ENCODE data around the gene MRPL22.

The MRPL22 gene

GRCh38 chr5:154895606-154896561 lies 45.0 kb upstream of the MRPL22 start:
- H4K91ac ChIP-seq (ENCODE audit: low read depth, low read length, poor library complexity): no peak overlapping the region
- no peak overlapping the region for H4K8ac ChIP-seq (ENCODE audit: low read depth, low read length)
- H3K4me1 ChIP-seq (ENCODE audit: control insufficient read depth in 2 of 2, insufficient read depth in 1 of 2, low read depth in 1 of 2, low read length in 2 of 2): no peaks in the 10 kb centered on the region
- H2BK5ac ChIP-seq (ENCODE audit: low read length): no peak overlapping the region
- no peak overlapping the region for H2AK5ac ChIP-seq (ENCODE audit: low read depth, low read length)
- no peak overlapping the region for H2BK120ac ChIP-seq (ENCODE audit: low read depth, low read length)
- H3K4me2 ChIP-seq (ENCODE audit: insufficient read depth, low read length, poor library complexity, severe bottlenecking): no peak overlapping the region
- DNase-seq (ENCODE audit: low spot score): no peak
- H2BK15ac ChIP-seq (ENCODE audit: low read length): no peak overlapping the region
- H3K23ac ChIP-seq (ENCODE audit: low read depth, low read length, poor library complexity): no peak overlapping the region
- H3K9ac ChIP-seq (ENCODE audit: low read depth, low read length, poor library complexity): no peak overlapping the region
- H2AFZ ChIP-seq (ENCODE audit: low read length): no peak overlapping the region
- no peak overlapping the region for H3K18ac ChIP-seq (ENCODE audit: low read length)
- H3K27me3 ChIP-seq (ENCODE audit: control insufficient read depth in 3 of 3, insufficient read depth in 3 of 3, low read depth in 1 of 3, low read length in 3 of 3): no peaks in the 10 kb centered on the region
- peaks cover 37 to 95% of the 10 kb centered on the region in 2 donors for H3K36me3 ChIP-seq (replicated peaks in 1 of 2; ENCODE audit: control insufficient read depth in 2 of 2, insufficient read depth in 2 of 2, low read length in 2 of 2)
- WGBS, 2 donors (ENCODE audit: extremely low coverage in 2 of 2, insufficient read length in 2 of 2, insufficient replicate concordance in 1 of 2): no CpG with 5 or more reads among the region's 14 CpGs
- H3K4ac ChIP-seq (ENCODE audit: low read length): no peak overlapping the region
- no peak overlapping the region for H3K27ac ChIP-seq (replicated peaks; ENCODE audit: low read length)
- H2BK12ac ChIP-seq (ENCODE audit: low read length): no peak overlapping the region
- H3K4me3 ChIP-seq (ENCODE audit: low read length in 2 of 2): no peak overlapping the region
- peaks cover 2% of the 10 kb centered on the region for H3K79me1 ChIP-seq (ENCODE audit: low read depth, low read length)
- H3K14ac ChIP-seq (ENCODE audit: low read length): no peak overlapping the region
- no peaks in the 10 kb centered on the region for H3K9me3 ChIP-seq (replicated peaks in 1 of 2; ENCODE audit: control insufficient read depth in 2 of 2, insufficient read depth in 1 of 2, low read depth in 1 of 2, low read length in 2 of 2)

GRCh38 chr5:154896562-154897165 lies 44.2 kb upstream of the MRPL22 start:
- H3K27ac ChIP-seq (replicated peaks; ENCODE audit: low read length): no peak overlapping the region
- no peaks in the 10 kb centered on the region for H3K9me3 ChIP-seq (replicated peaks in 1 of 2; ENCODE audit: control insufficient read depth in 2 of 2, insufficient read depth in 1 of 2, low read depth in 1 of 2, low read length in 2 of 2)
- no peaks in the 10 kb centered on the region for H3K4me1 ChIP-seq (ENCODE audit: control insufficient read depth in 2 of 2, insufficient read depth in 1 of 2, low read depth in 1 of 2, low read length in 2 of 2)
- no peak overlapping the region for H4K91ac ChIP-seq (ENCODE audit: low read depth, low read length, poor library complexity)
- no peak overlapping the region for H3K4me2 ChIP-seq (ENCODE audit: insufficient read depth, low read length, poor library complexity, severe bottlenecking)
- no peak overlapping the region for H3K4ac ChIP-seq (ENCODE audit: low read length)
- H2BK15ac ChIP-seq (ENCODE audit: low read length): no peak overlapping the region
- H3K14ac ChIP-seq (ENCODE audit: low read length): no peak overlapping the region
- no peak overlapping the region for H3K23ac ChIP-seq (ENCODE audit: low read depth, low read length, poor library complexity)
- H2BK120ac ChIP-seq (ENCODE audit: low read depth, low read length): no peak overlapping the region
- H2AK5ac ChIP-seq (ENCODE audit: low read depth, low read length): no peak overlapping the region
- H3K9ac ChIP-seq (ENCODE audit: low read depth, low read length, poor library complexity): no peak overlapping the region
- H2AFZ ChIP-seq (ENCODE audit: low read length): no peak overlapping the region
- H2BK12ac ChIP-seq (ENCODE audit: low read length): no peak overlapping the region
- H3K36me3 ChIP-seq (replicated peaks in 1 of 2; ENCODE audit: control insufficient read depth in 2 of 2, insufficient read depth in 2 of 2, low read length in 2 of 2): peaks cover 34 to 95% of the 10 kb centered on the region in 2 donors
- no peak overlapping the region for H4K8ac ChIP-seq (ENCODE audit: low read depth, low read length)
- H3K18ac ChIP-seq (ENCODE audit: low read length): no peak overlapping the region
- no peak overlapping the region for H3K4me3 ChIP-seq (ENCODE audit: low read length in 2 of 2)
- no peak for DNase-seq (ENCODE audit: low spot score)
- no peaks in the 10 kb centered on the region for H3K27me3 ChIP-seq (ENCODE audit: control insufficient read depth in 3 of 3, insufficient read depth in 3 of 3, low read depth in 1 of 3, low read length in 3 of 3)
- no peak overlapping the region for H2BK5ac ChIP-seq (ENCODE audit: low read length)
- H3K79me1 ChIP-seq (ENCODE audit: low read depth, low read length): peaks cover 2% of the 10 kb centered on the region

- no CpG with 5 or more reads among the region's 4 CpGs for WGBS, 2 donors (ENCODE audit: extremely low coverage in 2 of 2, insufficient read length in 2 of 2, insufficient replicate concordance in 1 of 2)
- Histone ChIP-seq H2AFZ (ENCODE audit: low read length) (no peak overlapping the region), H2BK120ac (ENCODE audit: low read depth, low read length) (no peak overlapping the region), H2BK5ac (ENCODE audit: low read length) (no peak overlapping the region), H3K18ac (ENCODE audit: low read length) (no peak overlapping the region), H3K14ac (ENCODE audit: low read length) (no peak overlapping the region), H2AK5ac (ENCODE audit: low read depth, low read length) (no peak overlapping the region), H3K79me1 (ENCODE audit: low read depth, low read length) (peaks cover 2% of the 10 kb centered on the region), H4K8ac (ENCODE audit: low read depth, low read length) (no peak overlapping the region), H2BK15ac (ENCODE audit: low read length) (no peak overlapping the region), H3K9me3 (replicated peaks in 1 of 2; ENCODE audit: control insufficient read depth in 2 of 2, insufficient read depth in 1 of 2, low read depth in 1 of 2, low read length in 2 of 2) (no peaks in the 10 kb centered on the region), H3K4me1 (ENCODE audit: control insufficient read depth in 2 of 2, insufficient read depth in 1 of 2, low read depth in 1 of 2, low read length in 2 of 2) (no peaks in the 10 kb centered on the region), H3K36me3 (replicated peaks in 1 of 2; ENCODE audit: control insufficient read depth in 2 of 2, insufficient read depth in 2 of 2, low read length in 2 of 2) (peaks cover 30 to 96% of the 10 kb centered on the region in 2 donors), H4K91ac (ENCODE audit: low read depth, low read length, poor library complexity) (no peak overlapping the region), H3K27ac (replicated peaks; ENCODE audit: low read length) (no peak overlapping the region), H3K23ac (ENCODE audit: low read depth, low read length, poor library complexity) (no peak overlapping the region), H3K9ac (ENCODE audit: low read depth, low read length, poor library complexity) (no peak overlapping the region), H2BK12ac (ENCODE audit: low read length) (no peak overlapping the region), H3K4me3 (ENCODE audit: low read length in 2 of 2) (no peak overlapping the region), H3K4me2 (ENCODE audit: insufficient read depth, low read length, poor library complexity, severe bottlenecking) (no peak overlapping the region), H3K4ac (ENCODE audit: low read length) (no peak overlapping the region), H3K27me3 (ENCODE audit: control insufficient read depth in 3 of 3, insufficient read depth in 3 of 3, low read depth in 1 of 3, low read length in 3 of 3) (no peaks in the 10 kb centered on the region)
- DNase-seq (ENCODE audit: low spot score): no peak
These were observed 42.7 kb upstream of the MRPL22 start for GRCh38 chr5:154898210-154898609.

- H2BK120ac ChIP-seq (ENCODE audit: low read depth, low read length): no peak overlapping the region
- DNase-seq (ENCODE audit: low spot score): no peak
- no peak overlapping the region for H3K4me2 ChIP-seq (ENCODE audit: insufficient read depth, low read length, poor library complexity, severe bottlenecking)
- no peak overlapping the region for H2BK5ac ChIP-seq (ENCODE audit: low read length)
- peaks cover 28 to 96% of the 10 kb centered on the region in 2 donors for H3K36me3 ChIP-seq (replicated peaks in 1 of 2; ENCODE audit: control insufficient read depth in 2 of 2, insufficient read depth in 2 of 2, low read length in 2 of 2)
- no peak overlapping the region for H3K4ac ChIP-seq (ENCODE audit: low read length)
- H2BK12ac ChIP-seq (ENCODE audit: low read length): no peak overlapping the region
- H4K91ac ChIP-seq (ENCODE audit: low read depth, low read length, poor library complexity): no peak overlapping the region
- no peak overlapping the region for H3K4me3 ChIP-seq (ENCODE audit: low read length in 2 of 2)
- H3K18ac ChIP-seq (ENCODE audit: low read length): no peak overlapping the region
- no peak overlapping the region for H4K8ac ChIP-seq (ENCODE audit: low read depth, low read length)
- H3K27ac ChIP-seq (replicated peaks; ENCODE audit: low read length): no peak overlapping the region
- H2AFZ ChIP-seq (ENCODE audit: low read length): no peak overlapping the region
- H2AK5ac ChIP-seq (ENCODE audit: low read depth, low read length): no peak overlapping the region
- no peak overlapping the region for H3K9ac ChIP-seq (ENCODE audit: low read depth, low read length, poor library complexity)
- no peaks in the 10 kb centered on the region for H3K9me3 ChIP-seq (replicated peaks in 1 of 2; ENCODE audit: control insufficient read depth in 2 of 2, insufficient read depth in 1 of 2, low read depth in 1 of 2, low read length in 2 of 2)
- no peak overlapping the region for H2BK15ac ChIP-seq (ENCODE audit: low read length)
- H3K27me3 ChIP-seq (ENCODE audit: control insufficient read depth in 3 of 3, insufficient read depth in 3 of 3, low read depth in 1 of 3, low read length in 3 of 3): no peaks in the 10 kb centered on the region
- H3K79me1 ChIP-seq (ENCODE audit: low read depth, low read length): no peaks in the 10 kb centered on the region
- no peaks in the 10 kb centered on the region for H3K4me1 ChIP-seq (ENCODE audit: control insufficient read depth in 2 of 2, insufficient read depth in 1 of 2, low read depth in 1 of 2, low read length in 2 of 2)
- no CpG with 5 or more reads among the region's 9 CpGs for WGBS, 2 donors (ENCODE audit: extremely low coverage in 2 of 2, insufficient read length in 2 of 2, insufficient replicate concordance in 1 of 2)
- no peak overlapping the region for H3K14ac ChIP-seq (ENCODE audit: low read length)
- no peak overlapping the region for H3K23ac ChIP-seq (ENCODE audit: low read depth, low read length, poor library complexity)
These were observed 41.6 kb upstream of the MRPL22 start for GRCh38 chr5:154899151-154899816.
